ENCODE data around the gene F2RL1. TPM values are rescaled to one million over a fixed set of nuclear protein-coding genes. Genes with fewer than 3 reads are reported as not detected.
A peak's percentile ranks its signal among the peaks of the same experiment; 100 is the strongest.

F2RL1 gene
- total RNA-seq, 1 experiment from 2014 or later, result 37.3 TPM

GRCh38 chr5:76794871-76795270 is 24.0 kb upstream of the F2RL1 start:
- ChIA-PET CTCF (interaction anchor here (1.6 kb wide), 1 partner anchor 21 kb away, joined by 9 read pairs; no protein-coding TSS in a partner anchor), POLR2A (no interaction called here)
- no peak overlapping the region for H3K4me3 Mint-ChIP-seq

More at GRCh38 chr5:76794871-76795270, 24.0 kb upstream of the F2RL1 start:
- TF ChIP-seq EMX1 (CRISPR knock-in tag; IDR thresholded peaks at IDR 0.05), result no peak
- no peak for TF ChIP-seq ZNF263 (CRISPR knock-in tag; IDR thresholded peaks at IDR 0.05; ENCODE audit: low read depth)
- no peak for TF ChIP-seq ZNF281 (CRISPR knock-in tag; IDR thresholded peaks at IDR 0.05)
- TF ChIP-seq ZBTB43 (CRISPR knock-in tag; IDR thresholded peaks at IDR 0.05), result no peak
- TF ChIP-seq ZNF423 (CRISPR knock-in tag; IDR thresholded peaks at IDR 0.05), result no peak
- no peak for TF ChIP-seq ZNF317 (CRISPR knock-in tag; IDR thresholded peaks at IDR 0.05; ENCODE audit: borderline replicate concordance, low read depth)
- no peak for TF ChIP-seq AFF4 (CRISPR knock-in tag; IDR thresholded peaks at IDR 0.05; ENCODE audit: borderline replicate concordance)
- no peak for TF ChIP-seq MAX (CRISPR knock-in tag; IDR thresholded peaks at IDR 0.05)
- no peak for TF ChIP-seq TP53 (CRISPR knock-in tag; IDR thresholded peaks at IDR 0.05)
- no peak for TF ChIP-seq ZNF232 (CRISPR knock-in tag; IDR thresholded peaks at IDR 0.05)
- no peak for TF ChIP-seq E2F1 (CRISPR knock-in tag; IDR thresholded peaks at IDR 0.05)
- TF ChIP-seq PRRX2 (CRISPR knock-in tag; IDR thresholded peaks at IDR 0.05), result no peak
- no peak for TF ChIP-seq CDX4 (CRISPR knock-in tag; IDR thresholded peaks at IDR 0.05; ENCODE audit: borderline replicate concordance)
- TF ChIP-seq GABPB1 (CRISPR knock-in tag; IDR thresholded peaks at IDR 0.05), result no peak
- TF ChIP-seq E2F5 (CRISPR knock-in tag; IDR thresholded peaks at IDR 0.05), result no peak
- TF ChIP-seq ZNF138 (CRISPR knock-in tag; conservative IDR thresholded peaks at IDR 0.05), result no peak
- H3K27ac Mint-ChIP-seq, result 0 out of 2 replicates have a peak overlapping the region, but pooled peaks have one; percentile 70
- ATAC-seq, result no peak
- H3K36me3 Mint-ChIP-seq, result peaks cover 1% of the 10 kb centered on the region
- no peaks in the 10 kb centered on the region; the same call in 1 of the 2 replicates for H3K27me3 Mint-ChIP-seq (ENCODE audit: low read depth)
- DNase-seq (ENCODE audit: low spot score), result no peak
- H3K4me1 Mint-ChIP-seq, result peaks cover 8% of the 10 kb centered on the region; the same call in 1 of the 2 replicates
- H3K9me3 Mint-ChIP-seq, result peaks cover 2% of the 10 kb centered on the region
